ENCODE measurements around the gene DGLUCY.
"Not testable (repeated sequence)": the region's sequence is repeated elsewhere in the genome, so short reads cannot be mapped to it uniquely, and the experiment has no call there.

DGLUCY gene

DNA sequence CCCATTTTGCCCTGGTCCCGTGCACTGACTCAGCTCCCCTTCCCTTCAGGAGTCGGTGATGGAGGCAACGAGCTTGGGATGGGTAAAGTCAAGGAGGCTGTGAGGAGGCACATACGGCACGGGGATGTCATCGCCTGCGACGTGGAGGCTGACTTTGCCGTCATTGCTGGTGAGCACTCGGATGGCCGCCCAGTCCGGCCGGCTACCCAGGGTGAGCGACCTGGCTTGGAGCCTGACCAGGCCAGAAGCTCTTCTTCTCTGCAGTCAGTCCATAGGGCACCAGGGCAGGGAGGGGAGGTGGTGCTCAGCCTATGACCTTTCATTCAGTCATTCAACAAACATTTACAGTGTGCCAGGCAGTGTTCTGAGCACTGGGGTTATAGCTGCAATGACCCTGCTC lies 90.8 kb downstream of the DGLUCY start:
- DNase-seq = no peak

DNA sequence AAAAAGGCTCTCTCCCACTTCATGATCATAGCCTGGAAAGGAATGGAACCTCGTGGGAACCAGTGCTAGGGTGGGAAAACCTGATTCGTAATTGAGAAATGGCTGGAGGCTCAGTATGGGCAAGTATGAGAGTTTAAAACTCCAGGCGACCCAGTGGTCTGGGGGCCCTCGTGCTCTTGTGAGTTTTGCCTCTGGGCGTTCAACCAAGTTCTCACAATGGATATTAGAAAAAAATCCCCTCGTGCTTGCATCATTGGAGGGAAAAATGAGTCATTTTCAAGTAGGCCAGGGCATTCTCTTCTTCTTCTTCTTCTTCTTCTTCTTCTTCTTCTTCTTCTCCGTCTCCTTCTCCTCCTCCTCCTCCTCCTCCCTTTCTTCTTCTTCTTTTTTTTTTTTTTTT lies 91.6 kb downstream of the DGLUCY start:
- no peak for DNase-seq

- no peak for DNase-seq
These were observed 93.1 kb downstream of the DGLUCY start for GRCh38 chr14:91207008-91207407.

DNA sequence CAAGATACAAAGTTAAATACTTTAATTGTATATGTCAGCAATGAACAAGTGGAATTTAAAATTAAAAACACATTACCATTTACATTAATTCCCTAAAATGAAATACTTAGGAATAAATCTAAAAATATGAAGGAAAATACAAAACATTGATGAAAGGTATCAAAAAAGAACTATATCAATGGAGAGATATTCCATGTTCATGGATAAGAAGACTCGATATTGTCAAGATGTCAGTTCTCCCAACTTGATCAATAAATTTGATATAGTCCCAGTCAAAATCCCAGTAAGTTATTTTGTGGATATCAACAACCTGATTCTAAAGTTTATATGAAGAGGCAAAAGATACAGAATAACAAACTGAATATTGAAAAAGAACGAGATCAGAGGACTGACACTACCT lies 97.1 kb downstream of the DGLUCY start:
- no peak for DNase-seq

- DNase-seq = no peak
These were observed 100.4 kb downstream of the DGLUCY start for GRCh38 chr14:91214306-91214705.

GRCh38 chr14:91215381-91215780 lies 101.5 kb downstream of the DGLUCY start:
- DNase-seq = no peak

DNA sequence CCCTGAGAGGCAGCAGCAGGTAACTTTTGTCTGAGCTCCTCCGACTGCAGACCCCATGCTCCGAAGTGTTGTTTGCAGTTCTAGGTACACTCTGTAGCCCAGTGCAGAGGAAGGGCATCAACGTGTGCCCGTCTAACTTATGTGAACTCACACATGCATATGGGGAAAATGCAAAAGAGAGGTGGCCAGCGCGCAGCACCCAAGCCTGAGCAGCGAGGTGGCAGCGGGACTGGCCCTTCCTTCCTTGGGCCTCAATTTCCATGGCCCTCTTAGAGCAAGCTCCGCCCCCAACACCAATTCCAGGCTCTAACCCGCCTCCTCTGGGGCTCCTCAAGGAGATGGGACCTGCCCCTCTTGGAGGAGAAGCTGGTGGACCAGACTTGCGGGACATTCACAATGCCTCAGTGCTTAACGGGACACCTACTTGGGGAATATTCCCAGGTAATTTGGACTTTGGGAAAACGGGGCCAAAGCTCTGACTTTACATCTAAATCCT lies 102.9 kb downstream of the DGLUCY start:
- no peak for DNase-seq

GRCh38 chr14:91218014-91218413 lies 104.1 kb downstream of the DGLUCY start:
- DNase-seq = no peak

GRCh38 chr14:91219517-91220389 lies 105.9 kb downstream of the DGLUCY start:
- DNase-seq = no peak

- DNase-seq = peak in 1 of 56 donors; percentile 18
These were observed 106.7 kb downstream of the DGLUCY start for GRCh38 chr14:91220581-91221000.

DNA sequence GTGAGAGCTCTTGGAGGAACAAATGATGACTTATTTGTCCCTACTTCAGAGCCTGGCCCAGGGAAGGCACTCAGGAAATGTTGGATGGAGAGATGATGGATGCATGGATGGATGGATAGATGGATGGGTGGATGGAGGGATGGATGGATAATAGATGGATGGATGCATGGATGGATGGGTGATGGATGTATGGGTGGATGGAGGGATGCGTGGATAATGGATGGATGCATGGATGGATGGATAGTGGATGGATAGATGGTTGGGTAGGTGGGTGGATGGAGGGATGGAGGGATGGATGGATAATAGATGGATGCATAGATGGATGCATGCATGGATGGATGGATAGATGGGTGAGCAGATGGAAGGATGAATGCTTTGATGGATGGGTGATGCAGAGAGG lies 107.4 kb downstream of the DGLUCY start:
- no peak for DNase-seq

- no peak for DNase-seq
These were observed 109.3 kb downstream of the DGLUCY start for GRCh38 chr14:91223028-91223783.

GRCh38 chr14:91225025-91225424 lies 111.2 kb downstream of the DGLUCY start:
- DNase-seq = no peak

DNA sequence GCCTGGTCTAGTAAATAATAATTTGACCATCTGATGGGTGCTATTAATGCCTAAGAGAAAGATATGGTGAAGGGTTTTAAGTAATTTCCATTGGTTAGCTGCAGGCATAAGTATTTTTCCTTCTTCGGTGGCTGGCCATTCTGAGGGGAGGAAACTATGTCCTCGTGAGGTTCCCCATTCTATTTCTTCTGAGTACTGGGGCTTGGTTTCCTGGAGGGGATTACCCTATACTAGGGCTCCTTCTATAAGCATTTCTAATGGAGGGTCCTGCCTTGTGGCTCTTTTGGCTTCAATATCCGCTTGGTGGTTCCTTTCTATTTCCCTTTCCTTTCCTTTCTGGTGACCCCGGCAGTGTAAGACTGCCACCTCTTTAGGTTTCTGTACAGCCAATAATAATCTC lies 112.5 kb downstream of the DGLUCY start:
- not testable (repeated sequence) for DNase-seq

DNA sequence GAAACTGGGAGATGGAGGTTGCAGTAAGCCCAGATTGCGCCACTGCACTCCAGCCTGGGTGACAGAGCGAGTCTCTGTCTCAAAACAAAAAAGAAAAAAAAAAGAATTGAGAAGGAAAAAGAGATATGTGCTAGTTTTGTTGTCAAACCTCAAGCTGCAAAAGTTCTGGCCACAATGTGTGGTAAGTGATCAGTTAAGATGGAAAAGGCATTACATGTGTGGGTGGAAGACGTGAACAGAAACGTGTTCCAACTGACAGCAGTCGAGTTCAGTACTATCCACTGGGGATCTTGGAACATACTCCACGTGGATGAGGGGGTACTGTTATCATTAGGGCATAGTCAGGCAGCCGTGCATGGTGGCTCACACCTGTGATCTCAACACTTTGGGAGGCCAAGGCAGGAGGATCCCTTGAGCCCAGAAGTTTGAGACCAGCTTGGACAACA lies 113.3 kb downstream of the DGLUCY start:
- DNase-seq = no peak

GRCh38 chr14:91228112-91229004 lies 114.5 kb downstream of the DGLUCY start:
- DNase-seq = no peak

DNA sequence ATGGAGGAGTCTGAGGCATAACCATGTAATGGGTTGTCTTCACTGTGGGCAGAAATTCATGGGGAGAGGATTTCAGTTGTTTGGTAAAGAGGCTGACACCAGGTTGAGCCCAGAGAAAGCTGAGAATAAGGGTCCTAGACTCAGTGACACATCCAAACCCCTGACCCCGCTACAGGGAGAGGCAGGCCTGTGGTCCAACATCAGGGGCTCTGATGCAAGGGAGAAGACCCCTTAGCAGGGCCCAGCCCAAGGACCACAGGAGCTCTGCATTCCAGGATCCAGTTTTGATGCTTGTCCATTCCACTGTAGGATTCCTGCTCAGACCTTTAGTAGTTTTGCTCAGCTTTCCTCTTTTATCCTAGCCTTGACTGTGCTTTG lies 115.1 kb downstream of the DGLUCY start:
- DNase-seq = no peak

GRCh38 chr14:91229743-91230200 lies 115.9 kb downstream of the DGLUCY start:
- no peak for DNase-seq

DNA sequence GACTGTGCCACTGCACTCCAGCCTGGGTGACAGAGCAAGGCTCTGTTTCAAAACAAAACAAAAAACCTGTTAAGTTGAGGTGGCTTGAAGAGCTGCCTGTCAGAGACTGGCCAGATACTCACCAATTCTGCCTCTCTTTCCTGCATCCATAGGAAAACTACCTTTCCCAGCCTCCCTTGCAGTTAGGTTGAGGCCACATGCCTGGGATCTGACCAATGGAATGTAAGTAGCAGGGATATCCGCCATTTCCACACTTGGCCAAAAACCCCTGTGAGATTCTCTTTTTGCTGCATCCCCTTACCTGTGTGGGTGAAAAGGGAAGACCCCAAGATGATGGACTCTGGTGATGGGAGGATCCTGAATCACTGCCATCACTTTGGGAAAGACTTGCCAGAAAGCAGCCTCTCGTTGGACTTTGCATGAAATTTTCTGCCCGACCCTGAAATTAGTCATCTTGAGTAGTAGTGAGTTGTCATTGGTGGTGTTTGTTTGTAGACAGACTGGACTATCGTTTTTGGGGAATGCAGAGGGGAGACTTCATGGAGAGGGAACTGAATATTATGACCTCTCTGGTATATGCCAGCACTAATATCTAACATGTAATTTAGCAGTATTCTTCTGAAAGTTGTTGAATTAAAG lies 116.6 kb downstream of the DGLUCY start:
- DNase-seq = no peak

GRCh38 chr14:91231446-91231845 lies 117.6 kb downstream of the DGLUCY start:
- DNase-seq = no peak

DNA sequence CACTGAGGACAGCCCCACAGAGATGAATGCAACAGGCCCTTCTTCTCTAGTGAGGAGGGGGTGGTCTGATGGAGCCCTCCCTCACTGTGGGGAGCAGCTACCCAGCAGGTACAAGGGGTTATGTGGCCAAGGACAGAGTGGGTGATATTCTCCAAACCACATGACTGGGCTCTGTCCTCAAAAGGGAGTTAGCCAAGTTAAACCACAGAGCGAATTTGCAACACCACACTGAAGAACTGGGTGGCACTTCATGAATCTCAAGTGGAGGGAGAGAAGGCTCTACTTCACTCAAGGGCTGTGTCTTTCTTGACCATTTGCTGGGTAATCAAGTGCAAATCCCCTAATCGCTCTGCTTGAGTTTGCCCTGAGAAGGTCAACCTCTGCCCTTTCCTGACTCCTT lies 118.2 kb downstream of the DGLUCY start:
- no peak for DNase-seq
